ENCODE data around the gene OR10T2.
"Not testable (repeated sequence)": the region's sequence is repeated elsewhere in the genome, so short reads cannot be mapped to it uniquely, and the experiment has no call there.

Gene OR10T2

GRCh38 chr1:158398818-158399514 is at the start of gene OR10T2:
OR10T2 (minus strand) TSS chr1:158399466; CDS start chr1:158399466, 0 bp downstream.
- in situ Hi-C loops (cut with HindIII; ENCODE audit: low pct_ligation_motif_present, low sequenced_read_pairs), result no loop called here
- Histone ChIP-seq H3K27me3 (replicated peaks) (no peaks in the 10 kb centered on the region), H3K4me3 (ENCODE audit: low read depth, low read length) (no peak within 1 kb of the TSS), H3K36me3 (replicated peaks) (no peaks in the 10 kb centered on the region), H3K27ac (no peak within 1 kb of the TSS)
- no peak for DNase-seq
- TF ChIP-seq CTCF (IDR thresholded peaks at IDR 0.05; ENCODE audit: low read depth, low read length, missing control alignments), result no peak

- no peak for DNase-seq
- no peaks in the 10 kb centered on the region for H3K36me3 ChIP-seq (replicated peaks)
- no peak for TF ChIP-seq CTCF (IDR thresholded peaks at IDR 0.05; ENCODE audit: low read depth, low read length, missing control alignments)
- in situ Hi-C loops (cut with HindIII; ENCODE audit: low pct_ligation_motif_present, low sequenced_read_pairs), result no loop called here
- no peaks in the 10 kb centered on the region for H3K27me3 ChIP-seq (replicated peaks)
- no peak overlapping the region for H3K4me3 ChIP-seq (ENCODE audit: low read depth, low read length)
- no peak overlapping the region for H3K27ac ChIP-seq
Measured at GRCh38 chr1:158445376-158445775, 46.1 kb upstream of the OR10T2 start.

- in situ Hi-C loops (cut with HindIII; ENCODE audit: low pct_ligation_motif_present, low sequenced_read_pairs), result no loop called here
- no peak for TF ChIP-seq CTCF (IDR thresholded peaks at IDR 0.05; ENCODE audit: low read depth, low read length, missing control alignments)
- Histone ChIP-seq H3K4me3 (ENCODE audit: low read depth, low read length) (no peak overlapping the region), H3K27ac (no peak overlapping the region), H3K36me3 (replicated peaks) (no peaks in the 10 kb centered on the region), H3K27me3 (replicated peaks) (no peaks in the 10 kb centered on the region)
- DNase-seq, result no peak
Measured at GRCh38 chr1:158434741-158435140, 35.5 kb upstream of the OR10T2 start.

GRCh38 chr1:158430163-158430562 is 30.9 kb upstream of the OR10T2 start:
- H3K27ac ChIP-seq; in situ Hi-C loops (cut with HindIII; ENCODE audit: low pct_ligation_motif_present, low sequenced_read_pairs); DNase-seq; H3K27me3 ChIP-seq (replicated peaks); H3K36me3 ChIP-seq (replicated peaks); H3K4me3 ChIP-seq (ENCODE audit: low read depth, low read length): not testable (repeated sequence)

GRCh38 chr1:158426137-158426536 is 26.9 kb upstream of the OR10T2 start, which contains the start of gene OR10K2:
OR10K2 (minus strand) TSS chr1:158426237; CDS start chr1:158420866, 5,371 bp downstream.
- in situ Hi-C loops (cut with HindIII; ENCODE audit: low pct_ligation_motif_present, low sequenced_read_pairs), result no loop called here
- DNase-seq, result no peak
- Histone ChIP-seq H3K27ac (no peak within 1 kb of the TSS), H3K4me3 (ENCODE audit: low read depth, low read length) (no peak within 1 kb of the TSS), H3K27me3 (replicated peaks) (no peaks in the 10 kb centered on the region), H3K36me3 (replicated peaks) (no peaks in the 10 kb centered on the region)
- TF ChIP-seq CTCF (IDR thresholded peaks at IDR 0.05; ENCODE audit: low read depth, low read length, missing control alignments), result no peak

- Histone ChIP-seq H3K36me3 (replicated peaks) (no peaks in the 10 kb centered on the region), H3K4me3 (ENCODE audit: low read depth, low read length) (no peak overlapping the region), H3K27ac (no peak overlapping the region), H3K27me3 (replicated peaks) (no peaks in the 10 kb centered on the region)
- TF ChIP-seq CTCF (IDR thresholded peaks at IDR 0.05; ENCODE audit: low read depth, low read length, missing control alignments), result no peak
- in situ Hi-C loops (cut with HindIII; ENCODE audit: low pct_ligation_motif_present, low sequenced_read_pairs), result no loop called here
- DNase-seq, result no peak
Measured at GRCh38 chr1:158425027-158425426, 25.8 kb upstream of the OR10T2 start.

Data from brain microvascular endothelial cell (primary cell).